NCI-H1436 (cell line): ENCODE data around the gene IGFL2.

Experiments used
- DNase-seq: peaks from one replicate; lab custom pipeline; 2025; lab: John Stamatoyannopoulos, UW

Gene IGFL2

DNA sequence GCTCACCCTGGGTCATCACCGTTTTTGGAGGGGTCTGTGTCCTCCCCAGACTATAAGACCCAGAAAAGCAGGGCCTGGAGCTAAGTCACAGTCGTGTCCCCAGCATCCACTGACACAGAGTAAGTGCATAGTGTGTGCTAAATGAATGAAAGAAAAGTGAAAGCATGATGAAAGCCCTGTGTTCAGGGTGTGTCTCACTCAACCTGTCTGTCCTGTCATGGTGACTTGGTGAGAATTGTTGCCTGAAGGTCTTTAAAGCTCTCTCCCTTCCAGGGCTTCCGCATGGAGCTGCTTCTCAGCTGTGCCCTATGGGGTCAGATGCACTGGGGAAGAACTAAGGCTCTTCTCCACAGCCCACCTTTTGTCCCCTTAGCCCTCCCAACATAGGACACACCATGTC is 61.0 kb downstream of the IGFL2 start:
- DNase-seq: no peak

DNA sequence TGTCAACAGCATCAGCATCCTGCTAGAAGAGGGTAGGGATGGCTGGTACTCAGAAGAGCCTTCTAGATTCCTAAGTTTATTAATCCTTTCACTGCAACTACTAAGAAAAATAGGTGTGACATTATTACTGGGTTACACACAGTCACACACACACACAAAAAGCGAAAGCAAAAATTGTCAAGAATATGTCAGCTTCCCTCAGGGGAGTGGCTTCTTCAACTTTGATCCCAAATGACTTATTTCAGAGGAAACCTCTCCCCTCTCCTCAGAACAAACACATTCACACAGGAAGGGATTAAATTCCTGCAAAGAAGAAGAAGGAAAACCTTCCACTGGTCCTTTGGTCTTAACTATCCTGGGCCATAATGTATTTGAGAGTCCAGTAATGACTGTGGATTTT is 61.4 kb downstream of the IGFL2 start:
- DNase-seq: no peak

GRCh38 chr19:46210669-46211068 is 62.6 kb downstream of the IGFL2 start:
- no peak for DNase-seq
